Measurements from ENCODE around the gene TMEM272.

GRCh38 chr13:51793570-51794271 is 51.3 kb downstream of the TMEM272 start:
- TF ChIP-seq LARP7 (IDR thresholded peaks at IDR 0.05) (no peak), SP1 (CRISPR knock-in tag; IDR thresholded peaks at IDR 0.05) (no peak), NFYB (IDR thresholded peaks at IDR 0.05; ENCODE audit: extremely low read depth, insufficient read length) (peak; percentile 14), MLX (CRISPR knock-in tag; conservative IDR thresholded peaks at IDR 0.05) (no peak), HDAC2 (IDR thresholded peaks at IDR 0.05) (no peak), EP300 (IDR thresholded peaks at IDR 0.05; ENCODE audit: low read length) (no peak)
- TF ChIP-seq, protein P1, sequence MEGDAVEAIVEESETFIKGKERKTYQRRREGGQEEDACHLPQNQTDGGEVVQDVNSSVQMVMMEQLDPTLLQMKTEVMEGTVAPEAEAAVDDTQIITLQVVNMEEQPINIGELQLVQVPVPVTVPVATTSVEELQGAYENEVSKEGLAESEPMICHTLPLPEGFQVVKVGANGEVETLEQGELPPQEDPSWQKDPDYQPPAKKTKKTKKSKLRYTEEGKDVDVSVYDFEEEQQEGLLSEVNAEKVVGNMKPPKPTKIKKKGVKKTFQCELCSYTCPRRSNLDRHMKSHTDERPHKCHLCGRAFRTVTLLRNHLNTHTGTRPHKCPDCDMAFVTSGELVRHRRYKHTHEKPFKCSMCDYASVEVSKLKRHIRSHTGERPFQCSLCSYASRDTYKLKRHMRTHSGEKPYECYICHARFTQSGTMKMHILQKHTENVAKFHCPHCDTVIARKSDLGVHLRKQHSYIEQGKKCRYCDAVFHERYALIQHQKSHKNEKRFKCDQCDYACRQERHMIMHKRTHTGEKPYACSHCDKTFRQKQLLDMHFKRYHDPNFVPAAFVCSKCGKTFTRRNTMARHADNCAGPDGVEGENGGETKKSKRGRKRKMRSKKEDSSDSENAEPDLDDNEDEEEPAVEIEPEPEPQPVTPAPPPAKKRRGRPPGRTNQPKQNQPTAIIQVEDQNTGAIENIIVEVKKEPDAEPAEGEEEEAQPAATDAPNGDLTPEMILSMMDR (IDR thresholded peaks at IDR 0.05 in 2 of 3, conservative IDR thresholded peaks at IDR 0.05 in 1 of 3; ENCODE audit: insufficient read depth in 2 of 3, low read depth in 1 of 3, low read length in 3 of 3) = no peak
- TF ChIP-seq, protein P2, sequence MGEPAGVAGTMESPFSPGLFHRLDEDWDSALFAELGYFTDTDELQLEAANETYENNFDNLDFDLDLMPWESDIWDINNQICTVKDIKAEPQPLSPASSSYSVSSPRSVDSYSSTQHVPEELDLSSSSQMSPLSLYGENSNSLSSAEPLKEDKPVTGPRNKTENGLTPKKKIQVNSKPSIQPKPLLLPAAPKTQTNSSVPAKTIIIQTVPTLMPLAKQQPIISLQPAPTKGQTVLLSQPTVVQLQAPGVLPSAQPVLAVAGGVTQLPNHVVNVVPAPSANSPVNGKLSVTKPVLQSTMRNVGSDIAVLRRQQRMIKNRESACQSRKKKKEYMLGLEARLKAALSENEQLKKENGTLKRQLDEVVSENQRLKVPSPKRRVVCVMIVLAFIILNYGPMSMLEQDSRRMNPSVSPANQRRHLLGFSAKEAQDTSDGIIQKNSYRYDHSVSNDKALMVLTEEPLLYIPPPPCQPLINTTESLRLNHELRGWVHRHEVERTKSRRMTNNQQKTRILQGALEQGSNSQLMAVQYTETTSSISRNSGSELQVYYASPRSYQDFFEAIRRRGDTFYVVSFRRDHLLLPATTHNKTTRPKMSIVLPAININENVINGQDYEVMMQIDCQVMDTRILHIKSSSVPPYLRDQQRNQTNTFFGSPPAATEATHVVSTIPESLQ (CRISPR knock-in tag; IDR thresholded peaks at IDR 0.05) = no peak
- TF ChIP-seq, protein P3, sequence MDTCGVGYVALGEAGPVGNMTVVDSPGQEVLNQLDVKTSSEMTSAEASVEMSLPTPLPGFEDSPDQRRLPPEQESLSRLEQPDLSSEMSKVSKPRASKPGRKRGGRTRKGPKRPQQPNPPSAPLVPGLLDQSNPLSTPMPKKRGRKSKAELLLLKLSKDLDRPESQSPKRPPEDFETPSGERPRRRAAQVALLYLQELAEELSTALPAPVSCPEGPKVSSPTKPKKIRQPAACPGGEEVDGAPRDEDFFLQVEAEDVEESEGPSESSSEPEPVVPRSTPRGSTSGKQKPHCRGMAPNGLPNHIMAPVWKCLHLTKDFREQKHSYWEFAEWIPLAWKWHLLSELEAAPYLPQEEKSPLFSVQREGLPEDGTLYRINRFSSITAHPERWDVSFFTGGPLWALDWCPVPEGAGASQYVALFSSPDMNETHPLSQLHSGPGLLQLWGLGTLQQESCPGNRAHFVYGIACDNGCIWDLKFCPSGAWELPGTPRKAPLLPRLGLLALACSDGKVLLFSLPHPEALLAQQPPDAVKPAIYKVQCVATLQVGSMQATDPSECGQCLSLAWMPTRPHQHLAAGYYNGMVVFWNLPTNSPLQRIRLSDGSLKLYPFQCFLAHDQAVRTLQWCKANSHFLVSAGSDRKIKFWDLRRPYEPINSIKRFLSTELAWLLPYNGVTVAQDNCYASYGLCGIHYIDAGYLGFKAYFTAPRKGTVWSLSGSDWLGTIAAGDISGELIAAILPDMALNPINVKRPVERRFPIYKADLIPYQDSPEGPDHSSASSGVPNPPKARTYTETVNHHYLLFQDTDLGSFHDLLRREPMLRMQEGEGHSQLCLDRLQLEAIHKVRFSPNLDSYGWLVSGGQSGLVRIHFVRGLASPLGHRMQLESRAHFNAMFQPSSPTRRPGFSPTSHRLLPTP (IDR thresholded peaks at IDR 0.05; ENCODE audit: borderline replicate concordance, extremely low read depth, insufficient read length) = no peak
- TF ChIP-seq, protein P4, sequence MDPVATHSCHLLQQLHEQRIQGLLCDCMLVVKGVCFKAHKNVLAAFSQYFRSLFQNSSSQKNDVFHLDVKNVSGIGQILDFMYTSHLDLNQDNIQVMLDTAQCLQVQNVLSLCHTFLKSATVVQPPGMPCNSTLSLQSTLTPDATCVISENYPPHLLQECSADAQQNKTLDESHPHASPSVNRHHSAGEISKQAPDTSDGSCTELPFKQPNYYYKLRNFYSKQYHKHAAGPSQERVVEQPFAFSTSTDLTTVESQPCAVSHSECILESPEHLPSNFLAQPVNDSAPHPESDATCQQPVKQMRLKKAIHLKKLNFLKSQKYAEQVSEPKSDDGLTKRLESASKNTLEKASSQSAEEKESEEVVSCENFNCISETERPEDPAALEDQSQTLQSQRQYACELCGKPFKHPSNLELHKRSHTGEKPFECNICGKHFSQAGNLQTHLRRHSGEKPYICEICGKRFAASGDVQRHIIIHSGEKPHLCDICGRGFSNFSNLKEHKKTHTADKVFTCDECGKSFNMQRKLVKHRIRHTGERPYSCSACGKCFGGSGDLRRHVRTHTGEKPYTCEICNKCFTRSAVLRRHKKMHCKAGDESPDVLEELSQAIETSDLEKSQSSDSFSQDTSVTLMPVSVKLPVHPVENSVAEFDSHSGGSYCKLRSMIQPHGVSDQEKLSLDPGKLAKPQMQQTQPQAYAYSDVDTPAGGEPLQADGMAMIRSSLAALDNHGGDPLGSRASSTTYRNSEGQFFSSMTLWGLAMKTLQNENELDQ (CRISPR knock-in tag; IDR thresholded peaks at IDR 0.05; ENCODE audit: borderline replicate concordance) = no peak
